Measurements from ENCODE around the gene SHCBP1.
"Not testable (repeated sequence)": the region's sequence is repeated elsewhere in the genome, so short reads cannot be mapped to it uniquely, and the experiment has no call there.

Gene SHCBP1, protein sequence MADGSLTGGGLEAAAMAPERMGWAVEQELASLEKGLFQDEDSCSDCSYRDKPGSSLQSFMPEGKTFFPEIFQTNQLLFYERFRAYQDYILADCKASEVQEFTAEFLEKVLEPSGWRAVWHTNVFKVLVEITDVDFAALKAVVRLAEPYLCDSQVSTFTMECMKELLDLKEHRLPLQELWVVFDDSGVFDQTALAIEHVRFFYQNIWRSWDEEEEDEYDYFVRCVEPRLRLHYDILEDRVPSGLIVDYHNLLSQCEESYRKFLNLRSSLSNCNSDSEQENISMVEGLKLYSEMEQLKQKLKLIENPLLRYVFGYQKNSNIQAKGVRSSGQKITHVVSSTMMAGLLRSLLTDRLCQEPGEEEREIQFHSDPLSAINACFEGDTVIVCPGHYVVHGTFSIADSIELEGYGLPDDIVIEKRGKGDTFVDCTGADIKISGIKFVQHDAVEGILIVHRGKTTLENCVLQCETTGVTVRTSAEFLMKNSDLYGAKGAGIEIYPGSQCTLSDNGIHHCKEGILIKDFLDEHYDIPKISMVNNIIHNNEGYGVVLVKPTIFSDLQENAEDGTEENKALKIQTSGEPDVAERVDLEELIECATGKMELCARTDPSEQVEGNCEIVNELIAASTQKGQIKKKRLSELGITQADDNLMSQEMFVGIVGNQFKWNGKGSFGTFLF

GRCh38 chr16:46621006-46621933 is at the start of gene SHCBP1:
Gene SHCBP1 (minus strand): TSS chr16:46621379. CDS start chr16:46621359, 20 bp downstream.
- in situ Hi-C loops (cut with MboI; ENCODE audit: low sequenced_read_pairs) = no loop called here

DNA sequence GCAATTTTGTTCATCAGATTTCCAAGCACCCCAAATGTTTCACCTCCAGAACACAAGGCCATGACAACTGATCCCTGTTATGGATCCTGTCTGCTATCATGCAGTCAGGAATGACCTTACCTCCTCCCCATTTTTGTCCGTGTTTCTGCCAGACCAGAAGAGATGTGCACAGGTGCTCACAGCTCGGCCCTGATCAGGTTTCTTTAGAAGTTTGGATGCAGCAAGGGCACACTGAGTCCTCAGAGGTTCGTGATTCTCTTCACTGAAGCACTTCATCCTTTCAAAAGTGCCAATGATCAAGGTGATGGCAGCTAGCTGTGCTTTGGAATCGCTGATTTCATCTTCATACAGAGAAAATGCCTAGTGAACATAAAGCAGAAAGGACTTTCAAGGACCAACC is 40.9 kb upstream of the SHCBP1 start:
- in situ Hi-C loops (cut with MboI; ENCODE audit: low sequenced_read_pairs) = no loop called here

- in situ Hi-C loops (cut with MboI; ENCODE audit: low sequenced_read_pairs) = no loop called here
Measured at GRCh38 chr16:46658925-46659324, 37.7 kb upstream of the SHCBP1 start.

DNA sequence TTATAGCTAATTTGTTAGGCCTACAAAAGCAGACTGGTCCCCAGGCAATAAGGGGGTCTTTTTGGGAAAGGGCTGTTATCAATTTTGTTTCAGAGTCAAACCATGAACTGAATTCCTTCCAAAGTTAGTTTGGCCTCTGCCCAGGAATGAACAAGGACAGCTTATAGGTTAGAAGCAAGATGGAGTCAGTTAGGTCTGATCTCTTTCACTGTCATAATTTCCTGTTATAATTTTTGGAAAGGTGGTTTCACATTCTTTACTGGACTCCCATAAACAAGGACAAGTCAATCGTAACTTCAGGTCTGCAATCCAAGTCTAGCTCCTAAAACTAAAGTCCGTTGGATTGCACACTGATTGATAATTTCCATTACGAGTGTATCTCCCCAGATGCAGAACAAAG is 30.1 kb upstream of the SHCBP1 start:
- in situ Hi-C loops (cut with MboI; ENCODE audit: low sequenced_read_pairs) = no loop called here

- in situ Hi-C loops (cut with MboI; ENCODE audit: low sequenced_read_pairs) = no loop called here
Measured at GRCh38 chr16:46650254-46650623, 29.1 kb upstream of the SHCBP1 start.

DNA sequence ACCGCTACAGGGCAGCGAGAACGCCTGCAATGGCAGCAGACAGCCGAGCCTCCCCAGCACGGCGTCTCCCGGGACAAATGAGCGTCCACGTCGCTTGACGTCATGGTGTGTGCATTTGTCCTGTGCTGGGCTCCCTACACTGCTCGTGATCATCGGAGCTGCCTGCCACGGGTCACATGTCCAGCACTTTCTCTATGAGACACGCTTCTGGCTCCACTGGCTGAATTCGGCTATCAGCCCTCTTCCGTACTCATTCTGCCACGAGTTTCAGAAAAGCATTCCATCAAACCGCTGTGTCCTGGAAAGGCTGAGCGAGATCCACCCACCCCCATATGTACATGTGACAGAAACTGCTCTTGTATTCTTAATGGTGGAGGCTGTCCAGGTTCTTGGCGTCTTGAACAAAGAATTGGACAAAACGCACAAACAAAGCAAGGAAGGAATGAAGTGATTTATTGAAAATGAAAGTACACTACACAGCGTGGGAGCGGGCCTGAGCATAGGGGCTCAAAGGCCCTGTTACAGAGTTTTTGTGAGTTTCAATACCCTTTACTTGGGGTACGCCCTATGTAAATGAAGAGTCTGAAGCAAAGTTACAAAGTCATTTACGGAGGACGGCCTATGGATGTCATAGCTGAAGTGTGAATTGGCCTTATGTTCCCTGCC is 28.5 kb upstream of the SHCBP1 start:
- in situ Hi-C loops (cut with MboI; ENCODE audit: low sequenced_read_pairs) = no loop called here

- in situ Hi-C loops (cut with MboI; ENCODE audit: low sequenced_read_pairs) = no loop called here
Measured at GRCh38 chr16:46648656-46649055, 27.5 kb upstream of the SHCBP1 start.

DNA sequence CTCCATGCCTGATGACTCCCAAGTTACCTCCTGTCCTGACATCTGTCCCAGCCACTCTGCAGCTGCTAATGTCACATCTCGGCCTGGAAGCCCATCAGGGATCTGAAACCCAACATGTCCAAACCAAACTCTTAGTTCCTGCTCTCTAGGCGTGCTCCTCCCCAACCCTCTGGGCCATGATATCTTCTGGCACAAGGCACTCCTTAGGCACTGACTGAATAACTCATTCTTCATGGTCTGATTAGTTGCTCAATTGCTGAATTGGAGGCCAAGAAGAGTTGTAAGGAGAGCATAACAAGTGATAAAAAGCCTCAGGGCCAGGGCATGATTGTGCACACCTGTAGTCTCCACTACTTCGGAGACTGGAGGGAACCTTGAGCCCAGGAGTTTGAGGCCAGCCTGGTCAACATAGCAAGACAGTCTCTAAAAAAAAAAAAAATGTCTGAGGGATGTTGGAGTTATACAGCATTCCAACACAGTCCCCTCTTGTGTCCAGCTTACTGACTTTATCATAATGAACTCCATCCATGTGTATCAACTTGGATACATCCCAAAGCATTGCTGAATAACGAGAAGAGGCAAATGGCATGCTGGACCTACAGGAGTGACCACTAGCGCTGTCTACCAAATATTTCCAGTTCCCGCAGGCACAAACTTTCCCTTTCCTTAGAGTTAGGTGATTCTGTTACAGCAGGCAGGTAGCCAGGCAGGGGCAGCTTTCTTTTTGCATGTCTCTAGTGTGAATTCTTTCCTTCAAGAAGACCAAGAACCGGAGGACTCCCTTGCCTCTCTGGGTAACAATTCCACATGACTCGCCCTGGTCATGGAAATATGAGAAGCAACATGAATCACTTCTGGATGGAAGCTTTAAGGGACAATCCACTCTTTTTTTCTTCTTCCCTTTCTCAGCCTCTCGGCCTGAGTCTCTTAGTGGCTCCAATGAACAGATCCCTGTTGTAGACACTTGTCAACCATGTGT is 18.1 kb upstream of the SHCBP1 start:
- in situ Hi-C loops (cut with MboI; ENCODE audit: low sequenced_read_pairs) = no loop called here

- in situ Hi-C loops (cut with MboI; ENCODE audit: low sequenced_read_pairs) = no loop called here
Measured at GRCh38 chr16:46632778-46633733, 11.9 kb upstream of the SHCBP1 start.

GRCh38 chr16:46629331-46630219 is 8.4 kb upstream of the SHCBP1 start:
- in situ Hi-C loops (cut with MboI; ENCODE audit: low sequenced_read_pairs) = no loop called here

GRCh38 chr16:46627746-46628145 is 6.6 kb upstream of the SHCBP1 start:
- in situ Hi-C loops (cut with MboI; ENCODE audit: low sequenced_read_pairs) = no loop called here

GRCh38 chr16:46626681-46627080 is 5.5 kb upstream of the SHCBP1 start:
- in situ Hi-C loops (cut with MboI; ENCODE audit: low sequenced_read_pairs) = not testable (repeated sequence)

GRCh38 chr16:46624862-46625261 is 3.7 kb upstream of the SHCBP1 start:
- in situ Hi-C loops (cut with MboI; ENCODE audit: low sequenced_read_pairs) = not testable (repeated sequence)

- in situ Hi-C loops (cut with MboI; ENCODE audit: low sequenced_read_pairs) = not testable (repeated sequence)
Measured at GRCh38 chr16:46623707-46624106, 2.5 kb upstream of the SHCBP1 start.

DNA sequence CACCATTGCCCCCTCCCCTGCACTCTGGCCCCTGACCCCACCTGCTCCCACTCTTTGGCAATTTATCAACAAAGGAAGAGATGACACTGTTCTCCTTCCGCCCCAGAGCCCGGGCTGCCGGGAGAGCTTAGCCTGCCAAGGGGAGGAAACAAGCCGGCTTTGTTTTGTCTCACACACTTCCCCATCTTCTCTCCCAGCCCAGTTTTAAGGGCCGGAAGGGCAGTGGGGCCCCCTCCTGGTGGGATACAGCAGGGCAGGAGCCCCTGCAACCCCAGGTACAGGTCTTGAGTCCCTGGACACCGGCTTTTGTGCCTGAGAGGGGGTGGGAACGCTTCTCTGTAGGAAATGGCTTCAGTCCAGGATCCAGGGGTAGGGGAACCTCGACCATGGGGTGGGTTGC is 2.1 kb upstream of the SHCBP1 start:
- in situ Hi-C loops (cut with MboI; ENCODE audit: low sequenced_read_pairs) = not testable (repeated sequence)

DNA sequence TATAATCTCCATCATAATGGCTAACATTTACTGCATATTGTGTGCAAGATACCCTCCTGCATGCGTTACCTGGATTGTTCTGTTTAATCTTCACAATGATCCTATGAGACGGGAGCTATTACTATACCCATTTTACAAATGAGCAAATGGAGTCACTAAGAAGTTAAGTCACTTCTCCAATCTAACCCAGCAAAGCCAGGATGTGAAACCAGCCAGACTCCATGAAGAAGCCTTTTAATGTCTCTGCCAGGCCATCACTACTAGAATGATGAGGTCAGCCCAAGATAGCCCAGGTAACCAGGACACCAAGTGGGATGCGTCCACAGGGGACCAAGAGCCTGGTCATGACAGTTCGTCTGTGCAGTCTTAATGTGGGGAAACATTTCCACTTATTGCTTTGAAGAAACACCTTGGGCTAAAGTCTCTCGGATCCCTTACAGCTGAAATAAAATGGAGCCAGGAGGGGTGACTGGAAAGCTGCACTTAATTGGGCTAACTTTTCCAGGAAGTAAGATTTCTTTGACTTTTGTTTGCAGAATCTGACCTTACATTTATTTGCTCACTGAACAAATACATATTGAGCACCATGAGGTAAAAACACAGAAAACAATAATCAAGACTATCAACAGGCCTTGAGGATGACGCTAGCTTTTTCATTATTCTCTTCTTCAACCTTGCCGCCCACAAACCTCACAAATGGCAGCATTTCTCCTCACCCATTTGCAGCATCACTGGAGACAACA is 926 bp upstream of the SHCBP1 start:
- in situ Hi-C loops (cut with MboI; ENCODE audit: low sequenced_read_pairs) = no loop called here
